Astrocyte of the spinal cord (primary cell): ENCODE measurements around the gene FBLN7.

ENCODE experiments used
- DNase-seq: peaks from one replicate; pipeline ENCODE4 v3.0.0; 2011; ENCODE audit warnings: low read depth, low spot score
- H3K4me3 ChIP-seq: 2 replicates; pipeline ENCODE4 v1.5.1; 2011; ENCODE audit warnings: low read depth, mild to moderate bottlenecking, low read length, moderate library complexity
- CTCF ChIP-seq: IDR thresholded peaks from 2 replicates; pipeline ENCODE4 v1.5.1; 2012; ENCODE audit warnings: low read depth, mild to moderate bottlenecking, low read length, inconsistent platforms
- in situ Hi-C: cut with HindIII; loops from 2 replicates; pipeline ENCODE4 v1.10.0; 2017; ENCODE audit warnings: low sequenced_read_pairs

FBLN7 gene

DNA sequence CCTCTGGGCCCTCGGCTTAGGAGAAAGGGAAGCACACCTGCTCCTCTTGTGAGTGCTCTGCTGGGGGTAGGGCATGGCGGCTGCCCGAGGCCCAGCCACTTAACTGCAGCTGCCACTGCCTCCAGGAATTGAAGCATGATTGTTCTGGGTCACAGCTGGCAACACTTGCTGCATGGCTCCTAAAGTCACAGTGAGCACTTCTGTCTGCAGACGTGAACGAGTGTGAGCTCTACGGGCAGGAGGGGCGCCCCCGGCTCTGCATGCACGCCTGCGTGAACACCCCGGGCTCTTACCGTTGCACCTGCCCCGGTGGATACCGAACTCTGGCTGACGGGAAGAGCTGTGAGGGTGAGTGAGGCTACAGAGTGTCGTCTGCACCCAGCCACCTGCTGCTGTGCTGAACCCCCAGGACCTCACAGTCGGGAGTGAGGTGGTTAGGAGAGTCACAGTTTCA lies 44.4 kb downstream of the FBLN7 start:
- H3K4me3 ChIP-seq, result no peak overlapping the region
- in situ Hi-C loops, result no loop called here
- no peak for DNase-seq
- no peak for TF ChIP-seq CTCF

- in situ Hi-C loops, result no loop called here
- no peak for TF ChIP-seq CTCF
- DNase-seq, result no peak
- no peak overlapping the region for H3K4me3 ChIP-seq
Observed at GRCh38 chr2:112183327-112184025, 45.3 kb downstream of the FBLN7 start.

DNA sequence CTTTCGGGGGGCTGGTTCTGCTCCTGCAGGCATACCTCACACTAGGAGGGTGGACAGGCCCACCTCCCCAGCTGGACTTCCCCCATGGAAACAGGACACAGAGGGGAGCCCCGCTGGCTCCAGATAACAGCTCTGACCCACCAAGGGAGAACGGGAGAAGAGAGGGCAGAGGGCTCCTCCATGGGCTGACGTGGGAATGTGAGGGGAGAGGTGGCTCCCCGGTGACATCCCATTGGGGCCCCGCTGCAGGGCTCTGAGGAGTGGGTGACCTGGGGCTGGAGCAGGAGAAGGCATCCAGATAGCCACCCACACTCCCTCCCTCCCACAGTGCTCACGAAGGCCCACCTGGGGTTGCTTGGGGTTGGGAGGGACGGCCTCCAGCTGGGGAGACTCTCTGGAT lies 45.9 kb downstream of the FBLN7 start:
- TF ChIP-seq CTCF, result no peak
- no peak for DNase-seq
- in situ Hi-C loops, result no loop called here
- H3K4me3 ChIP-seq, result no peak overlapping the region

DNA sequence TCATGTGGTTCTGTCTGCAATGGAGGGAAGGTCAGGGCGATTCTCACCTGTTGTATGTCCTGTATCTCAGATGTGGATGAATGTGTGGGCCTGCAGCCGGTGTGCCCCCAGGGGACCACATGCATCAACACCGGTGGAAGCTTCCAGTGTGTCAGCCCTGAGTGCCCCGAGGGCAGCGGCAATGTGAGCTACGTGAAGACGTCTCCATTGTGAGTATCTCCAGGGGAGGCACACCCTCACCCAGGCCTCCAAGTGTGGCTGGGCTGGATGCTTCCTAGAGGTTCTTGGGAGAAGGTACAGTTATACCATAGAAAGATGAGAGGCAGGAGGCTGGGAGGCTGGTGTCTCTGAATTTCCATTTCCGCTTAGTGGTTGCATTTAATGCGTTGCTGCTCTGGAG lies 46.9 kb downstream of the FBLN7 start:
- no peak for TF ChIP-seq CTCF
- in situ Hi-C loops, result no loop called here
- DNase-seq, result no peak
- H3K4me3 ChIP-seq, result no peak overlapping the region

DNA sequence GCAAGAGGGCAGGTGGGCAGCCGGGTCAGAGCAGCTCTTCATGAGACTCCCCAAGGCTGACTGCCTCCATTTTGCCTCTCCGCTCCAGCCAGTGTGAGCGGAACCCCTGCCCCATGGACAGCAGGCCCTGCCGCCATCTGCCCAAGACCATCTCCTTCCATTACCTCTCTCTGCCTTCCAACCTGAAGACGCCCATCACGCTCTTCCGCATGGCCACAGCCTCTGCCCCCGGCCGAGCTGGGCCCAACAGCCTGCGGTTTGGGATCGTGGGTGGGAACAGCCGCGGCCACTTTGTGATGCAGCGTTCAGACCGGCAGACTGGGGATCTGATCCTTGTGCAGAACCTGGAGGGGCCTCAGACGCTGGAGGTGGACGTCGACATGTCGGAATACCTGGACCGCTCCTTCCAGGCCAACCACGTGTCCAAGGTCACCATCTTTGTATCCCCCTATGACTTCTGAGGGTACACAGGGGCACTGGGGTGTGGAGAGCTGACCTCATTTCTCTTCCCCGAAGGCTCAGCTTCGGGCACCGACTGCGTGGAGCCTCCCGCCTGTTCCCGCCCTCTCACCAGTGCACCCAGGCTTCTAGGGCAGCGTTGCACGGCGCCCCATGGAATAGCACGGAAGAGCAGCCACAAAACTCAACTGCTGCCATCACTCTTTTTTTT lies 49.0 kb downstream of the FBLN7 start:
- no peak for DNase-seq
- TF ChIP-seq CTCF, result no peak
- in situ Hi-C loops, result no loop called here
- H3K4me3 ChIP-seq, result no peak overlapping the region

GRCh38 chr2:112187805-112188596 lies 49.8 kb downstream of the FBLN7 start:
- in situ Hi-C loops, result no loop called here
- H3K4me3 ChIP-seq, result no peak overlapping the region
- TF ChIP-seq CTCF, result no peak
- no peak for DNase-seq
